Uterus (tissue), 4 donors: ENCODE measurements around the gene CNTNAP5. TPM values are rescaled to one million over a fixed set of nuclear protein-coding genes. Genes with fewer than 3 reads are reported as not detected.

ENCODE experiments used
- DNase-seq, 2 donors: peaks; one replicate each; pipeline ENCODE4 v3.0.0-alpha.2; 2019 to 2020
- H3K27ac ChIP-seq, 2 donors: fragments of 200-600 bp; sonication (generic); 1 replicate in 1 of 2; 2 replicates in 1 of 2; pipeline ENCODE4 v1.5.1; 2016 to 2018
- H3K27me3 ChIP-seq, 2 donors: fragments of 200-600 bp; sonication (generic); one replicate each; pipeline ENCODE4 v1.5.1; 2018 to 2019; ENCODE audit warnings: control low read depth in 1 of 2
- H3K36me3 ChIP-seq, 2 donors: fragments of 200-600 bp; sonication (generic); one replicate each; pipeline ENCODE4 v1.5.1; 2019; ENCODE audit warnings: control low read depth in 1 of 2
- H3K4me1 ChIP-seq, 2 donors: fragments of 200-600 bp; sonication (generic); one replicate each; pipeline ENCODE4 v1.5.1; 2018 to 2019; ENCODE audit warnings: control low read depth in 1 of 2
- H3K4me3 ChIP-seq, 2 donors: fragments of 200-600 bp; sonication (generic); 1 replicate in 1 of 2; 2 replicates in 1 of 2; pipeline ENCODE4 v1.5.1; 2018 to 2019; ENCODE audit warnings: mild to moderate bottlenecking in 1 of 2
- H3K9me3 ChIP-seq, 2 donors: fragments of 200-600 bp; sonication (generic); one replicate each; pipeline ENCODE4 v1.5.1; 2019; ENCODE audit warnings: control low read depth in 1 of 2
- POLR2A ChIP-seq, 2 donors: fragments of 450-650 bp; IDR thresholded peaks; one replicate each; pipeline ENCODE4 v1.6.1; 2016; ENCODE audit warnings: antibody characterized with exemption in 2 of 2, mild to moderate bottlenecking in 1 of 2, moderate library complexity in 1 of 2
- intact Hi-C: fragments of 100-400 bp; cut with DNase I; formaldehyde crosslinking; loops from one replicate; pipeline ENCODE4 v1.15.1; 2023; ENCODE audit warnings: low total_unique reads
- total RNA-seq, 4 donors: library from RNA; depleted of rRNA in 3 of 4; stranded (reverse); fragments of >200 nt in 3 of 4; gene quantifications; one replicate each; pipeline versions ENCODE4 v1.1.0 to v1.2.4, GENCODE V29; 2014 to 2023
- TF ChIP-seq, protein P1 (sequence below), 4 experiments: fragments of 200-600 bp in 2 of 4; fragments of 450-650 bp in 2 of 4; sonication (generic) in 2 of 4; IDR thresholded peaks; one replicate each; pipeline ENCODE4 v1.5.1; 2016 to 2019; ENCODE audit warnings: antibody characterized with exemption in 4 of 4, mild to moderate bottlenecking in 2 of 4, moderate library complexity in 1 of 4
- donor health status: DM: yes; HTN: yes; CAD: no.

CNTNAP5 gene
- total RNA-seq, 4 donors from 2014 or later: 1.4 TPM; not detected in 3

GRCh38 chr2:124585277-124585676 lies 560.2 kb downstream of the CNTNAP5 start:
- Histone ChIP-seq H3K4me3 (no peak overlapping the region), H3K27me3 (no peaks in the 10 kb centered on the region), H3K36me3 (no peaks in the 10 kb centered on the region), H3K27ac (no peak overlapping the region), H3K9me3 (no peaks in the 10 kb centered on the region), H3K4me1 (no peaks in the 10 kb centered on the region)
- TF ChIP-seq POLR2A (IDR thresholded peaks at IDR 0.05): no peak
- TF ChIP-seq, protein P1, sequence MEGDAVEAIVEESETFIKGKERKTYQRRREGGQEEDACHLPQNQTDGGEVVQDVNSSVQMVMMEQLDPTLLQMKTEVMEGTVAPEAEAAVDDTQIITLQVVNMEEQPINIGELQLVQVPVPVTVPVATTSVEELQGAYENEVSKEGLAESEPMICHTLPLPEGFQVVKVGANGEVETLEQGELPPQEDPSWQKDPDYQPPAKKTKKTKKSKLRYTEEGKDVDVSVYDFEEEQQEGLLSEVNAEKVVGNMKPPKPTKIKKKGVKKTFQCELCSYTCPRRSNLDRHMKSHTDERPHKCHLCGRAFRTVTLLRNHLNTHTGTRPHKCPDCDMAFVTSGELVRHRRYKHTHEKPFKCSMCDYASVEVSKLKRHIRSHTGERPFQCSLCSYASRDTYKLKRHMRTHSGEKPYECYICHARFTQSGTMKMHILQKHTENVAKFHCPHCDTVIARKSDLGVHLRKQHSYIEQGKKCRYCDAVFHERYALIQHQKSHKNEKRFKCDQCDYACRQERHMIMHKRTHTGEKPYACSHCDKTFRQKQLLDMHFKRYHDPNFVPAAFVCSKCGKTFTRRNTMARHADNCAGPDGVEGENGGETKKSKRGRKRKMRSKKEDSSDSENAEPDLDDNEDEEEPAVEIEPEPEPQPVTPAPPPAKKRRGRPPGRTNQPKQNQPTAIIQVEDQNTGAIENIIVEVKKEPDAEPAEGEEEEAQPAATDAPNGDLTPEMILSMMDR (IDR thresholded peaks at IDR 0.05): no peak
- no peak for DNase-seq
- intact Hi-C loops: no loop called here

DNA sequence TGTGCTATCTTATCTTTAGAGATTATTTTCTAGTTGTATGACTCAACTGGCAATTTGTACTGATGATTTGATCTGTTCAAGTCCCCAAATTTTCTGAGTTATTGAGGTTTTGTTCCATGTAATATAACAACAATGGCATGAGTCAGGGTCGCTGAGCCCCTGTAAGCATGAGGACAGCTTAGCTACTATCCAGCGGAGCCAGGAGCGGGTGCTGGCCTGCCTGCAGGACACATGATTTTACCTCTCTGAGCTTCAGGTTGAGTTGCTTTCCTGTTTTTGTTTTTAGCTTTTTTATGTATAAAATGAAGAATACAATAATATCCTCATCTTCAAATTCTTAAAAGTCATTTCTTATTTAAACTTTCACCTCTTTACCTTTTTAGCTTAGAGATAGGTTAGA lies 561.1 kb downstream of the CNTNAP5 start:
- no peak overlapping the region for H3K27ac ChIP-seq
- no peak for DNase-seq
- H3K27me3 ChIP-seq: no peaks in the 10 kb centered on the region
- TF ChIP-seq, protein P1 (IDR thresholded peaks at IDR 0.05): no peak
- no peak for TF ChIP-seq POLR2A (IDR thresholded peaks at IDR 0.05)
- no peaks in the 10 kb centered on the region for H3K4me1 ChIP-seq
- H3K36me3 ChIP-seq: no peaks in the 10 kb centered on the region
- no peaks in the 10 kb centered on the region for H3K9me3 ChIP-seq
- intact Hi-C loops: no loop called here
- no peak overlapping the region for H3K4me3 ChIP-seq

- Histone ChIP-seq H3K36me3 (no peaks in the 10 kb centered on the region), H3K9me3 (no peaks in the 10 kb centered on the region), H3K4me1 (no peaks in the 10 kb centered on the region), H3K27me3 (no peaks in the 10 kb centered on the region), H3K27ac (no peak overlapping the region), H3K4me3 (no peak overlapping the region)
- no peak for TF ChIP-seq POLR2A (IDR thresholded peaks at IDR 0.05)
- TF ChIP-seq, protein P1 (IDR thresholded peaks at IDR 0.05): no peak
- DNase-seq: no peak
- intact Hi-C loops: no loop called here
Measured at GRCh38 chr2:124586835-124587234, 561.7 kb downstream of the CNTNAP5 start.

DNA sequence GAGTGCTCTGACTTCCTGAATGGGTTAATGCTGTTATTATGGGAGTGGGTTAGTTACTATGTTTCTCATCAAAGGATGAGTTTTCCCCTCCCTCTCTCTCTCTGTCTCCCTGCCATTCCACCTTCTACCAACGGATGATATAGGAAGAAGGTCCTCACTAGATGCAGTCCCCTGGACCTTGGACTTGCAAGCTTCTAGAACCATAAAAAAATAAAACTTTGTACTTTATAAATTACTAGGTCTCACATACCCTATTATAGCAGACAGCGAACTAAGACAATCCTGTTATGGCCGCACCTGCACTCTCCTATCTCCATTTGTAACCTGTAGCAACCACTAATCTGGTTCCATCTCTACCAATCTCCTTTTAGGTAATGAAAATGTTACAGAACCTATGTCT lies 564.9 kb downstream of the CNTNAP5 start:
- Histone ChIP-seq H3K4me1 (no peaks in the 10 kb centered on the region), H3K27ac (no peak overlapping the region), H3K9me3 (no peaks in the 10 kb centered on the region), H3K27me3 (no peaks in the 10 kb centered on the region), H3K36me3 (no peaks in the 10 kb centered on the region), H3K4me3 (no peak overlapping the region)
- intact Hi-C loops: no loop called here
- no peak for DNase-seq
- TF ChIP-seq, protein P1 (IDR thresholded peaks at IDR 0.05): no peak
- TF ChIP-seq POLR2A (IDR thresholded peaks at IDR 0.05): no peak

GRCh38 chr2:124602759-124603158 lies 577.7 kb downstream of the CNTNAP5 start:
- no peaks in the 10 kb centered on the region for H3K36me3 ChIP-seq
- H3K4me3 ChIP-seq: no peak overlapping the region
- TF ChIP-seq, protein P1 (IDR thresholded peaks at IDR 0.05): no peak
- TF ChIP-seq POLR2A (IDR thresholded peaks at IDR 0.05): no peak
- H3K27ac ChIP-seq: no peak overlapping the region
- no peaks in the 10 kb centered on the region for H3K27me3 ChIP-seq
- H3K9me3 ChIP-seq: no peaks in the 10 kb centered on the region
- no peaks in the 10 kb centered on the region for H3K4me1 ChIP-seq
- intact Hi-C loops: no loop called here
- no peak for DNase-seq
